GM19023 (cell line): ENCODE measurements around the gene SRSF6.
"Not testable (repeated sequence)": the region's sequence is repeated elsewhere in the genome, so short reads cannot be mapped to it uniquely, and the experiment has no call there.

Experiments
- ATAC-seq: cut with Tn5 transposase; IDR thresholded peaks from one replicate; pipeline ENCODE4 v1.9.1; 2021; ENCODE audit warnings: mild to moderate bottlenecking, moderate library complexity; ENCODE audit not compliant: unreplicated experiment

SRSF6 gene

GRCh38 chr20:43457640-43458421, at the start of gene SRSF6:
Gene SRSF6 (plus strand): TSS chr20:43457896. CDS start chr20:43458034, 138 bp downstream.
- ATAC-seq, result peak; percentile 85

GRCh38 chr20:43408848-43409576, 48.7 kb upstream of the SRSF6 start:
- no peak for ATAC-seq

- no peak for ATAC-seq
These were observed 48.2 kb upstream of the SRSF6 start for GRCh38 chr20:43409577-43409913.

GRCh38 chr20:43415661-43416430, 41.9 kb upstream of the SRSF6 start:
- ATAC-seq, result no peak

- ATAC-seq, result no peak
These were observed 41.0 kb upstream of the SRSF6 start for GRCh38 chr20:43416591-43417228.

- ATAC-seq, result no peak
These were observed 37.5 kb upstream of the SRSF6 start for GRCh38 chr20:43420192-43420591.

- not testable (repeated sequence) for ATAC-seq
These were observed 36.8 kb upstream of the SRSF6 start for GRCh38 chr20:43420913-43421312.

- no peak for ATAC-seq
These were observed 31.5 kb upstream of the SRSF6 start for GRCh38 chr20:43426172-43426571.

- no peak for ATAC-seq
These were observed 27.2 kb upstream of the SRSF6 start for GRCh38 chr20:43430265-43431133.

- no peak for ATAC-seq
These were observed 26.6 kb upstream of the SRSF6 start for GRCh38 chr20:43431134-43431519.

- no peak for ATAC-seq
These were observed 25.2 kb upstream of the SRSF6 start for GRCh38 chr20:43432498-43432897.

- ATAC-seq, result no peak
These were observed 24.3 kb upstream of the SRSF6 start for GRCh38 chr20:43433250-43433854.

- no peak for ATAC-seq
These were observed 23.1 kb upstream of the SRSF6 start for GRCh38 chr20:43434565-43434964.

GRCh38 chr20:43438578-43439316, 18.9 kb upstream of the SRSF6 start:
- ATAC-seq, result peak; percentile 73

GRCh38 chr20:43440531-43440930, 17.2 kb upstream of the SRSF6 start:
- ATAC-seq, result no peak

GRCh38 chr20:43442282-43442880, 15.3 kb upstream of the SRSF6 start:
- no peak for ATAC-seq

GRCh38 chr20:43444107-43444506, 13.6 kb upstream of the SRSF6 start:
- ATAC-seq, result no peak

- ATAC-seq, result no peak
These were observed 11.3 kb upstream of the SRSF6 start for GRCh38 chr20:43446361-43446879.

GRCh38 chr20:43448431-43448747, 9.3 kb upstream of the SRSF6 start:
- ATAC-seq, result not testable (repeated sequence)
